Cortex of kidney (tissue), 1 donor: ENCODE measurements around the gene ATP8A2.
"Not testable (repeated sequence)": the region's sequence is repeated elsewhere in the genome, so short reads cannot be mapped to it uniquely, and the experiment has no call there.

ENCODE experiments used
- DNase-seq: peaks from one replicate; lab custom pipeline; 2025; lab: John Stamatoyannopoulos, UW

ATP8A2 gene

GRCh38 chr13:25548991-25549390 lies 177.2 kb downstream of the ATP8A2 start:
- not testable (repeated sequence) for DNase-seq

- no peak for DNase-seq
These were observed 190.0 kb downstream of the ATP8A2 start for GRCh38 chr13:25561812-25562211.

- no peak for DNase-seq
These were observed 198.4 kb downstream of the ATP8A2 start for GRCh38 chr13:25570185-25570584.

GRCh38 chr13:25571237-25571636 lies 199.5 kb downstream of the ATP8A2 start:
- DNase-seq: no peak

- not testable (repeated sequence) for DNase-seq
These were observed 200.4 kb downstream of the ATP8A2 start for GRCh38 chr13:25572171-25572570.

- no peak for DNase-seq
These were observed 202.9 kb downstream of the ATP8A2 start for GRCh38 chr13:25574437-25575411.

- DNase-seq: no peak
These were observed 203.8 kb downstream of the ATP8A2 start for GRCh38 chr13:25575562-25575961.

- DNase-seq: no peak
These were observed 206.8 kb downstream of the ATP8A2 start for GRCh38 chr13:25578526-25578925.

- DNase-seq: no peak
These were observed 207.4 kb downstream of the ATP8A2 start for GRCh38 chr13:25579221-25579620.

- DNase-seq: no peak
These were observed 209.6 kb downstream of the ATP8A2 start for GRCh38 chr13:25581351-25581750.

- no peak for DNase-seq
These were observed 212.3 kb downstream of the ATP8A2 start for GRCh38 chr13:25584087-25584486.

- no peak for DNase-seq
These were observed 213.2 kb downstream of the ATP8A2 start for GRCh38 chr13:25585000-25585399.

- no peak for DNase-seq
These were observed 215.7 kb downstream of the ATP8A2 start for GRCh38 chr13:25587326-25587980.

- DNase-seq: no peak
These were observed 216.7 kb downstream of the ATP8A2 start for GRCh38 chr13:25588336-25589060.

GRCh38 chr13:25598421-25598820 lies 226.6 kb downstream of the ATP8A2 start:
- DNase-seq: no peak

- no peak for DNase-seq
These were observed 230.4 kb downstream of the ATP8A2 start for GRCh38 chr13:25602176-25602575.

GRCh38 chr13:25604106-25604505 lies 232.3 kb downstream of the ATP8A2 start:
- no peak for DNase-seq

GRCh38 chr13:25607096-25607495 lies 235.3 kb downstream of the ATP8A2 start:
- DNase-seq: no peak

- no peak for DNase-seq
These were observed 236.4 kb downstream of the ATP8A2 start for GRCh38 chr13:25608181-25608580.

GRCh38 chr13:25616674-25617073 lies 244.9 kb downstream of the ATP8A2 start:
- no peak for DNase-seq

- DNase-seq: no peak
These were observed 248.1 kb downstream of the ATP8A2 start for GRCh38 chr13:25619897-25620296.

- no peak for DNase-seq
These were observed 253.6 kb downstream of the ATP8A2 start for GRCh38 chr13:25625414-25625813.
